Activated CD4-positive, alpha-beta T cell treated with anti-CD3 and anti-CD28 coated beads for 36 hours (primary cell): ENCODE data around the gene STT3A. TPM values are rescaled to one million over a fixed set of nuclear protein-coding genes. Genes with fewer than 3 reads are reported as not detected.

ENCODE experiments used
- ATAC-seq: fragments of 200-7000 bp; cut with Tn5 transposase; one replicate; pipeline ENCODE4 v1.10.0; 2021; ENCODE audit warnings: mild to moderate bottlenecking, moderate library complexity
- CTCF ChIA-PET: fragments of 350-600 bp; sonication (Branson Sonifier 250); formaldehyde crosslinking; loops from one replicate; lab custom pipeline; 2021; ENCODE audit warnings: antibody characterized with exemption; lab: Charles Lee
- POLR2A ChIA-PET: fragments of 350-600 bp; sonication (Branson Sonifier 250); formaldehyde crosslinking; loops from one replicate; lab custom pipeline; 2021; ENCODE audit warnings: antibody characterized with exemption, inconsistent platforms; lab: Charles Lee
- DNase-seq: peaks from one replicate; pipeline ENCODE4 v3.0.0-alpha.2; 2020
- H3K27ac Mint-ChIP-seq: one replicate; pipeline ENCODE4 v1.8.0; 2021; ENCODE audit warnings: mixed read lengths
- H3K27me3 Mint-ChIP-seq: one replicate; pipeline ENCODE4 v1.8.0; 2021; ENCODE audit warnings: mixed read lengths
- H3K36me3 Mint-ChIP-seq: one replicate; pipeline ENCODE4 v1.8.0; 2021; ENCODE audit warnings: low read depth, mixed read lengths
- H3K4me1 Mint-ChIP-seq: one replicate; pipeline ENCODE4 v1.8.0; 2021; ENCODE audit warnings: mixed read lengths
- H3K4me3 Mint-ChIP-seq: one replicate; pipeline ENCODE4 v1.8.0; 2021; ENCODE audit warnings: mild to moderate bottlenecking, moderate library complexity, mixed read lengths
- H3K9me3 Mint-ChIP-seq: one replicate; pipeline ENCODE4 v1.8.0; 2021; ENCODE audit warnings: low read depth, mixed read lengths
- intact Hi-C, 2 experiments: fragments of 100-400 bp; cut with DNase I in 1 of 2; cut with micrococcal nuclease in 1 of 2; formaldehyde crosslinking; loops; one replicate each; pipeline versions ENCODE4 v1.14.2 to v1.15.1; 2022 to 2024; cut with DNase I, micrococcal nuclease
- total RNA-seq, 2 experiments: library from RNA; stranded (reverse); gene quantifications; one replicate each; pipeline ENCODE4 v1.2.3, GENCODE V29; 2021

STT3A gene
- total RNA-seq, result 100 to 1,000 TPM; 127 to 128 TPM

- ChIA-PET CTCF (interaction anchor here (1.0 to 3.9 kb wide), 6 partner anchors 11 to 639 kb away, joined by 3 to 19 read pairs (median 6); partner anchors contain the start of genes CCDC15, CHEK1 and EI24), POLR2A (interaction anchor here (0.5 to 2.7 kb wide), 4 partner anchors 10 to 34 kb away, joined by 3 to 18 read pairs (median 6); partner anchors contain the start of genes CHEK1 and EI24)
- no peaks in the 10 kb centered on the region for H3K9me3 Mint-ChIP-seq
- H3K36me3 Mint-ChIP-seq, result peaks cover 33% of the 10 kb centered on the region
- DNase-seq (peak; percentile 99), ATAC-seq (peak; percentile 93)
- peak within 1 kb of the TSS; percentile 97 for H3K4me3 Mint-ChIP-seq
- H3K27ac Mint-ChIP-seq, result peak within 1 kb of the TSS; percentile 95
- no peaks in the 10 kb centered on the region for H3K27me3 Mint-ChIP-seq
- H3K4me1 Mint-ChIP-seq, result peaks cover 48% of the 10 kb centered on the region
- intact Hi-C loops, result loop anchor here (1.0 to 5.0 kb wide), 9 partner anchors 23 to 690 kb away; partner anchors contain the start of genes CHEK1 (in 2 of the 2), EI24 (in 2 of the 2), HYLS1 (in 2 of the 2) and FAM118B (in 1 of the 2)
Measured at GRCh38 chr11:125592305-125593113, at the start of gene STT3A. TSS of gene STT3A (plus strand) at chr11:125592852. CDS start at chr11:125595916, 3,064 bp downstream.

GRCh38 chr11:125550780-125551179 lies 41.9 kb upstream of the STT3A start:
- CTCF ChIA-PET, result no interaction called here
- DNase-seq (no peak), ATAC-seq (no peak)
- Mint-ChIP-seq H3K27ac (no peak overlapping the region), H3K36me3 (peaks cover 19% of the 10 kb centered on the region), H3K9me3 (peaks cover 28% of the 10 kb centered on the region), H3K4me3 (no peak overlapping the region), H3K4me1 (no peaks in the 10 kb centered on the region), H3K27me3 (peaks cover 7% of the 10 kb centered on the region)
- POLR2A ChIA-PET, result interaction anchor here (0.8 kb wide), 1 partner anchor 566 kb away, joined by 3 read pairs; no protein-coding TSS in a partner anchor
- intact Hi-C loops, result no loop called here

- intact Hi-C loops, result no loop called here
- Mint-ChIP-seq H3K9me3 (peaks cover 28% of the 10 kb centered on the region), H3K4me3 (no peak overlapping the region), H3K4me1 (no peaks in the 10 kb centered on the region), H3K36me3 (peaks cover 19% of the 10 kb centered on the region), H3K27me3 (peaks cover 5% of the 10 kb centered on the region), H3K27ac (no peak overlapping the region)
- ChIA-PET CTCF (interaction anchor here (0.6 to 1.0 kb wide), 3 partner anchors 18 to 1347 kb away, joined by 3 read pairs; partner anchors contain the start of gene EI24), POLR2A (no interaction called here)
- no peak for ATAC-seq
- DNase-seq, result no peak
Measured at GRCh38 chr11:125551835-125552342, 40.8 kb upstream of the STT3A start.

- DNase-seq (no peak), ATAC-seq (no peak)
- H3K27ac Mint-ChIP-seq, result no peak overlapping the region
- H3K27me3 Mint-ChIP-seq, result peaks cover 3% of the 10 kb centered on the region
- no peaks in the 10 kb centered on the region for H3K4me1 Mint-ChIP-seq
- H3K4me3 Mint-ChIP-seq, result no peak overlapping the region
- intact Hi-C loops, result no loop called here
- CTCF ChIA-PET, result interaction anchor here (0.6 to 1.0 kb wide), 2 partner anchors 10 to 99 kb away, joined by 3 read pairs; no protein-coding TSS in a partner anchor
- POLR2A ChIA-PET, result no interaction called here
- H3K36me3 Mint-ChIP-seq, result peaks cover 19% of the 10 kb centered on the region
- peaks cover 28% of the 10 kb centered on the region for H3K9me3 Mint-ChIP-seq
Measured at GRCh38 chr11:125552927-125553326, 39.7 kb upstream of the STT3A start.

- ChIA-PET CTCF (interaction anchor here (0.6 kb wide), 1 partner anchor 9 kb away, joined by 3 read pairs; no protein-coding TSS in a partner anchor), POLR2A (no interaction called here)
- DNase-seq, result no peak
- no peak overlapping the region for H3K27ac Mint-ChIP-seq
- intact Hi-C loops, result no loop called here
- H3K4me3 Mint-ChIP-seq, result no peak overlapping the region
- H3K9me3 Mint-ChIP-seq, result peaks cover 28% of the 10 kb centered on the region
- H3K27me3 Mint-ChIP-seq, result peaks cover 3% of the 10 kb centered on the region
- H3K36me3 Mint-ChIP-seq, result peaks cover 19% of the 10 kb centered on the region
- no peak for ATAC-seq
- H3K4me1 Mint-ChIP-seq, result no peaks in the 10 kb centered on the region
Measured at GRCh38 chr11:125553357-125553756, 39.3 kb upstream of the STT3A start.

- intact Hi-C loops, result no loop called here
- Mint-ChIP-seq H3K27me3 (peaks cover 3% of the 10 kb centered on the region), H3K36me3 (peaks cover 19% of the 10 kb centered on the region), H3K27ac (no peak overlapping the region), H3K4me3 (no peak overlapping the region), H3K4me1 (no peaks in the 10 kb centered on the region), H3K9me3 (peaks cover 28% of the 10 kb centered on the region)
- POLR2A ChIA-PET, result no interaction called here
- CTCF ChIA-PET, result interaction anchor here (1.0 to 1.3 kb wide), 2 partner anchors 14 to 54 kb away, joined by 3 read pairs; no protein-coding TSS in a partner anchor
- no peak for DNase-seq
- ATAC-seq, result no peak
Measured at GRCh38 chr11:125554038-125554437, 38.6 kb upstream of the STT3A start.

GRCh38 chr11:125559888-125560287 lies 32.8 kb upstream of the STT3A start:
- ChIA-PET POLR2A (no interaction called here), CTCF (interaction anchor here (1.6 kb wide), 1 partner anchor 8 kb away, joined by 5 read pairs; no protein-coding TSS in a partner anchor)
- peaks cover 9% of the 10 kb centered on the region for H3K9me3 Mint-ChIP-seq
- H3K4me1 Mint-ChIP-seq, result no peaks in the 10 kb centered on the region
- intact Hi-C loops, result no loop called here
- peaks cover 3% of the 10 kb centered on the region for H3K27me3 Mint-ChIP-seq
- H3K4me3 Mint-ChIP-seq, result no peak overlapping the region
- H3K36me3 Mint-ChIP-seq, result peaks cover 4% of the 10 kb centered on the region
- ATAC-seq (no peak), DNase-seq (no peak)
- no peak overlapping the region for H3K27ac Mint-ChIP-seq

- Mint-ChIP-seq H3K4me1 (no peaks in the 10 kb centered on the region), H3K27ac (no peak overlapping the region), H3K27me3 (no peaks in the 10 kb centered on the region), H3K9me3 (no peaks in the 10 kb centered on the region), H3K4me3 (no peak overlapping the region), H3K36me3 (no peaks in the 10 kb centered on the region)
- ChIA-PET CTCF (interaction anchor here (1.2 kb wide), 1 partner anchor 109 kb away, joined by 3 read pairs; no protein-coding TSS in a partner anchor), POLR2A (no interaction called here)
- DNase-seq (no peak), ATAC-seq (no peak)
- intact Hi-C loops, result loop anchor here in 1 of 2 experiments (2.0 kb wide), 1 partner anchor 41 kb away; no protein-coding TSS in a partner anchor
Measured at GRCh38 chr11:125561924-125562323, 30.7 kb upstream of the STT3A start.

- Mint-ChIP-seq H3K36me3 (no peaks in the 10 kb centered on the region), H3K4me3 (no peak overlapping the region), H3K27me3 (no peaks in the 10 kb centered on the region), H3K27ac (no peak overlapping the region), H3K4me1 (no peaks in the 10 kb centered on the region), H3K9me3 (no peaks in the 10 kb centered on the region)
- DNase-seq, result no peak
- POLR2A ChIA-PET, result no interaction called here
- intact Hi-C loops, result loop anchor here in 1 of 2 experiments (2.0 kb wide), 1 partner anchor 42 kb away; no protein-coding TSS in a partner anchor
- no peak for ATAC-seq
- CTCF ChIA-PET, result interaction anchor here (0.9 to 1.2 kb wide), 2 partner anchors 9 to 109 kb away, joined by 3 read pairs; no protein-coding TSS in a partner anchor
Measured at GRCh38 chr11:125562430-125562829, 30.2 kb upstream of the STT3A start.

- DNase-seq, result no peak
- H3K27ac Mint-ChIP-seq, result no peak overlapping the region
- no peak overlapping the region for H3K4me3 Mint-ChIP-seq
- no peaks in the 10 kb centered on the region for H3K4me1 Mint-ChIP-seq
- H3K36me3 Mint-ChIP-seq, result no peaks in the 10 kb centered on the region
- H3K9me3 Mint-ChIP-seq, result no peaks in the 10 kb centered on the region
- ChIA-PET CTCF (no interaction called here), POLR2A (no interaction called here)
- intact Hi-C loops, result no loop called here
- H3K27me3 Mint-ChIP-seq, result no peaks in the 10 kb centered on the region
- no peak for ATAC-seq
Measured at GRCh38 chr11:125564357-125564756, 28.3 kb upstream of the STT3A start.

GRCh38 chr11:125566235-125566634 lies 26.4 kb upstream of the STT3A start:
- Mint-ChIP-seq H3K4me1 (peaks cover 13% of the 10 kb centered on the region), H3K4me3 (no peak overlapping the region), H3K27ac (no peak overlapping the region), H3K36me3 (peaks cover 4% of the 10 kb centered on the region), H3K27me3 (no peaks in the 10 kb centered on the region), H3K9me3 (no peaks in the 10 kb centered on the region)
- ChIA-PET POLR2A (no interaction called here), CTCF (interaction anchor here (1.3 kb wide), 1 partner anchor 113 kb away, joined by 3 read pairs; no protein-coding TSS in a partner anchor)
- intact Hi-C loops, result loop anchor here in 1 of 2 experiments (5.0 kb wide), 1 partner anchor 454 kb away; the partner anchor contains the start of gene TMEM218
- no peak for ATAC-seq
- no peak for DNase-seq
